ENCODE measurements around the gene PRKCI.

DNA sequence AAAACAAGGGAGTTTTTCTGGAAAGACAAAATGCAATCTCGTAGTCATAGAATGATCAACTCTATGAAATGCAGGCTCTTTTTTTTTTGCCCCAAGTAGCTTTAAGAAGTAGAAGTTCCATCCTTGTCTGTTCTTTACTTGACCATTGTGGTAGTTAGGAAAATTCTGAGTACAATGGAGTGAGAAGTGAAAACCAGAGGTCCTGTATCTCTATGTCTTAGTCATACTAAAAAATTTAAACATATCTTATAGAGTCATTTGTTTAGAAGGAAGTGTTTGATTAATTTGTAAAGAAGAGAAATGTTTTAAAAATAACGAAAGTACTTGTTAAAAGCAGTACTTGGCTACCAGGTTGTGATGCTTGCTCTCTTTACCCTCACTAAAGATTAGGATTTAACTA is 52.4 kb downstream of the PRKCI start:
- TF ChIP-seq GATA2 (IDR thresholded peaks at IDR 0.05; ENCODE audit: low read depth, low read length) (no peak), GATA3 (IDR thresholded peaks at IDR 0.05; ENCODE audit: low read depth, low read length) (no peak)
